WI38 (cell line): Measurements from ENCODE around the gene AK3.

Experiments
- H3K4me3 ChIP-seq: 2 replicates; pipeline ENCODE4 v1.5.1; 2011; ENCODE audit warnings: low read depth, mild to moderate bottlenecking, control low read depth, low read length
- TF ChIP-seq, protein P1 (sequence below): IDR thresholded peaks from 2 replicates; pipeline ENCODE4 v1.5.1; 2012; ENCODE audit warnings: low read depth, mild to moderate bottlenecking, control low read depth, low read length

The AK3 gene

DNA sequence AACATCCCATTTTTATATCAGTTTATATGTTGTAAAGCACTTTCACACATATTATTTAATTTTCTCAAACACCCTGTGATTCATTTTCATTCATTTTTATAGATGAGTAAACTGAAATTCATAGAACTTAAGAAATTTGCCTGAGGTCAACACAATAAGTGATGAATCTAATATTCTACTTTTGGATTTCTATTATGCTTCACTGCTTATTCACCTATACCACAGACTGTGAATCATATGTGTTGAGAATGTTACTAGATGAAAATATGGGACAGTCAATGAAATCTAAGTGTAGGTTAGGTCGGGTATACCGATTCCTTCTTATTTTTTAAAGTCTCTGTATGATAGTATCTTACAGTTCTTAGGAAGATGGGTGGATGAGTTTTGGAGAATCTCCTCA lies 36.9 kb downstream of the AK3 start:
- H3K4me3 ChIP-seq, result no peak overlapping the region
- TF ChIP-seq, protein P1, sequence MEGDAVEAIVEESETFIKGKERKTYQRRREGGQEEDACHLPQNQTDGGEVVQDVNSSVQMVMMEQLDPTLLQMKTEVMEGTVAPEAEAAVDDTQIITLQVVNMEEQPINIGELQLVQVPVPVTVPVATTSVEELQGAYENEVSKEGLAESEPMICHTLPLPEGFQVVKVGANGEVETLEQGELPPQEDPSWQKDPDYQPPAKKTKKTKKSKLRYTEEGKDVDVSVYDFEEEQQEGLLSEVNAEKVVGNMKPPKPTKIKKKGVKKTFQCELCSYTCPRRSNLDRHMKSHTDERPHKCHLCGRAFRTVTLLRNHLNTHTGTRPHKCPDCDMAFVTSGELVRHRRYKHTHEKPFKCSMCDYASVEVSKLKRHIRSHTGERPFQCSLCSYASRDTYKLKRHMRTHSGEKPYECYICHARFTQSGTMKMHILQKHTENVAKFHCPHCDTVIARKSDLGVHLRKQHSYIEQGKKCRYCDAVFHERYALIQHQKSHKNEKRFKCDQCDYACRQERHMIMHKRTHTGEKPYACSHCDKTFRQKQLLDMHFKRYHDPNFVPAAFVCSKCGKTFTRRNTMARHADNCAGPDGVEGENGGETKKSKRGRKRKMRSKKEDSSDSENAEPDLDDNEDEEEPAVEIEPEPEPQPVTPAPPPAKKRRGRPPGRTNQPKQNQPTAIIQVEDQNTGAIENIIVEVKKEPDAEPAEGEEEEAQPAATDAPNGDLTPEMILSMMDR, result no peak

DNA sequence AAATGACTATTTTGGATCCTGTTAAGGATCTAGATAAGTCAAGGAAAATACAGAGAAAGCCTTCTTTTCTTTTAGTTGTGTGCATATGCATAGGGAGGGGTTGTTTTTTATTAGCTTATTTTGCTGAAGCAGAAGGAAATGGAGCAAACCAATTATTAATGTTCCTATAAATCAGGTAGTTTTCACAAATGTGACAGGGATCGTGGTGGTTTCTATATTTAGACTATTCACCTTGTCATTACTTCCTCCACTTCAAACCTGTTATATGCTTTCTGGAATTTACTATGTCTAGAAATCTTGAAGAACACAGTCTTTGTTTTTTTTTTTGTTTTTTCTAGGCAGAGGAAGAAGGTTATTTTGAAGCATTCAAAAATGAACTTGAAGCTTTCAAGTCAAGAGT lies 39.5 kb downstream of the AK3 start:
- TF ChIP-seq, protein P1, result no peak
- no peak overlapping the region for H3K4me3 ChIP-seq

DNA sequence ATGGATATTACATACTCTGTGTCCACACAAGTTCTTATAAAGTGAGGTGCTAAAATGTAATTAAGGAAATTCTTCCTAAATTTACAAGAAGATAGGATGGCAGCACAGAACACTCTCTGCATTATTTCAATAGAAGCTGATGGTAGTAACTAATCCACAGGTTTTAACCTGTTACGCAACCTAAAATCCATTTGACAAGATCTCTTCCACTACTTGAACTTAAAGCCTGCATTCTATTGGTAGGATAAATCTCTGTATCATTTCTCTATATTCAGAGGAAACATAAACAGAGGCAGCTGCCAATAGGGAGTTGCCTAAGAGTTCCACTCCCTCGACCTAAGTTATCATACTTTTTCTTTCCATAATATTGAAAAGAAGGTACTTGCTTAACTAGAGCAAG lies 40.1 kb downstream of the AK3 start:
- TF ChIP-seq, protein P1, result no peak
- no peak overlapping the region for H3K4me3 ChIP-seq

GRCh38 chr9:4700091-4700490 lies 40.9 kb downstream of the AK3 start:
- H3K4me3 ChIP-seq, result no peak overlapping the region
- TF ChIP-seq, protein P1, result no peak

DNA sequence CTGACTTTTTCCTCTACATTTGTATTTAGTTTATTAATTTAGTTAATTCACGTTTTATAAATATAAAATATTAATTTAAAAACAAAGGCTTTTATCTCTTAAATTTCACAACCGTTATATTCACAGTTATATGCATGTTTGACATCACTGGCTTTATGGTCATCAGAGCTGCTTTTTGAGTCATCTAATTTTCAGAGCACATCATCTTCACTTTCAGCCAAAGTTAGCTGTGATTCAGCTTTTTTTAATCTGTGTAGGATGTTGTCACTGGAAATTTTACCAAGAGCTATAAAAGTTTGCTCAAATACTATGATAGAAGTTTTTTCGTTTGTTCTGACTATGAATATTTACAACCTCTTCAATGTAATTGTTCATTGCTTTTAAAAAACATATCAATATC lies 49.2 kb downstream of the AK3 start:
- H3K4me3 ChIP-seq, result no peak overlapping the region
- TF ChIP-seq, protein P1, result no peak

DNA sequence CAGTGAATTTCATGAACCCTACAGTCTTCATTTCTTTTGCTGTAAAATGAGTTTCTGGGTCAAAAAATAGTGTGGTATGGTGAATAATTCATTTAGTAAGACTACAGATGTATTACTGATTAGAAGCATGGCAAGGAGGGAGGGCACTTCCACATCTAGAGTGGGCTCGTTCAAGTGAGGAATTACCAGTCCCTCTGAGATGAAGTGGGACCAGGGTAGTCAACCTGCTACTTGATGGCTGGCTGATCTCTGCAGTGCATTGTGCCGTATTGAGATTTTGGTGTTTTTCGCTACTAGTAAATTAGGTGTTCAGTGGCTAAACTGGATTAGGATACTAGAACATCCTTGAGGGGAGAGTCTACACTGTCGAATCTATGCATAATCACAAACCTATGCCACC lies 50.9 kb downstream of the AK3 start:
- TF ChIP-seq, protein P1, result no peak
- no peak overlapping the region for H3K4me3 ChIP-seq

DNA sequence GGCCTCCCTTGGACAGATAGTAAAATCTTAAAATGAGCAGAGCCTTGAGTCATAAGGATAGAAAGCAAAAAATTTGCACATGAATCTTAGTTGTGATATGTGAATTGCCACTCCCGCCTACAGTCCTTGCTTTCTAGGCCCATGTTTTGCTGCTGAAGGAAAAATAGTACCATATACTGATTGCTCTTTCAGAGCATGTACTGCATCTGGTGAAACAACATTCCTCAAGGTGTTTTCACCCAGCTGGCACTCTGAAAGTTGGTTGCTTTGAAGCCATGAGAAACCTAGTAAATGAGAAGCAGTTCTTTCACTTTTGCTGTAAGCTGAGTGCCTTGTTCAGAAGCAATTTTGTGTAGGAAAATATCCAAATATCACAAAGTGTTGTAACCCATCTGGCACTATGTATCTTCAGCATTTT lies 51.3 kb downstream of the AK3 start:
- TF ChIP-seq, protein P1, result no peak

More for the DNA sequence above, 51.3 kb downstream of the AK3 start:
- no peak overlapping the region for H3K4me3 ChIP-seq
